ENCODE data around the gene LKAAEAR1.

LKAAEAR1 gene

DNA sequence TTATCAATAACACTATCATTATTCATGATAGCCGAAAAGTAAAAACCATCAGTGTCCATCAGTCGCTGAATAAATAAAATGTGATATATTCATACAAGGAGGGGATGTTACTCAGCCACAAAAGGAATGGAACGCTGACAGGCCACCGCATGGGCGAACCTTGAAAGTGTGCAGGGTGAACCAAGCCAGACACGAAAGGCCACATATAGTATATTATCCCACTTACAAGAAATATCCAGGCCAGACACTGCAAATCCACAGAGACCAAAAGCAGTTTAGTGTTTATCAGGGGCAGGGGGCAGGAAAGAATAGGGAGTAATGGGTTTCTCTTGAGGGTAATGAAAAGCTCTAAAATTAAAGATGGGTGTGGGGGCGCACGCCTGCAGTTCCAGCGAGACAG, 40.4 kb downstream of the LKAAEAR1 start:
- TF ChIP-seq, protein P1, sequence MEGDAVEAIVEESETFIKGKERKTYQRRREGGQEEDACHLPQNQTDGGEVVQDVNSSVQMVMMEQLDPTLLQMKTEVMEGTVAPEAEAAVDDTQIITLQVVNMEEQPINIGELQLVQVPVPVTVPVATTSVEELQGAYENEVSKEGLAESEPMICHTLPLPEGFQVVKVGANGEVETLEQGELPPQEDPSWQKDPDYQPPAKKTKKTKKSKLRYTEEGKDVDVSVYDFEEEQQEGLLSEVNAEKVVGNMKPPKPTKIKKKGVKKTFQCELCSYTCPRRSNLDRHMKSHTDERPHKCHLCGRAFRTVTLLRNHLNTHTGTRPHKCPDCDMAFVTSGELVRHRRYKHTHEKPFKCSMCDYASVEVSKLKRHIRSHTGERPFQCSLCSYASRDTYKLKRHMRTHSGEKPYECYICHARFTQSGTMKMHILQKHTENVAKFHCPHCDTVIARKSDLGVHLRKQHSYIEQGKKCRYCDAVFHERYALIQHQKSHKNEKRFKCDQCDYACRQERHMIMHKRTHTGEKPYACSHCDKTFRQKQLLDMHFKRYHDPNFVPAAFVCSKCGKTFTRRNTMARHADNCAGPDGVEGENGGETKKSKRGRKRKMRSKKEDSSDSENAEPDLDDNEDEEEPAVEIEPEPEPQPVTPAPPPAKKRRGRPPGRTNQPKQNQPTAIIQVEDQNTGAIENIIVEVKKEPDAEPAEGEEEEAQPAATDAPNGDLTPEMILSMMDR (conservative IDR thresholded peaks at IDR 0.05; ENCODE audit: control insufficient read depth, insufficient read depth, low read depth, low read length), result no peak
- DNase-seq (ENCODE audit: low read depth), result no peak
- no peak overlapping the region for H3K4me3 ChIP-seq (ENCODE audit: control insufficient read depth, low read depth, low read length)

DNA sequence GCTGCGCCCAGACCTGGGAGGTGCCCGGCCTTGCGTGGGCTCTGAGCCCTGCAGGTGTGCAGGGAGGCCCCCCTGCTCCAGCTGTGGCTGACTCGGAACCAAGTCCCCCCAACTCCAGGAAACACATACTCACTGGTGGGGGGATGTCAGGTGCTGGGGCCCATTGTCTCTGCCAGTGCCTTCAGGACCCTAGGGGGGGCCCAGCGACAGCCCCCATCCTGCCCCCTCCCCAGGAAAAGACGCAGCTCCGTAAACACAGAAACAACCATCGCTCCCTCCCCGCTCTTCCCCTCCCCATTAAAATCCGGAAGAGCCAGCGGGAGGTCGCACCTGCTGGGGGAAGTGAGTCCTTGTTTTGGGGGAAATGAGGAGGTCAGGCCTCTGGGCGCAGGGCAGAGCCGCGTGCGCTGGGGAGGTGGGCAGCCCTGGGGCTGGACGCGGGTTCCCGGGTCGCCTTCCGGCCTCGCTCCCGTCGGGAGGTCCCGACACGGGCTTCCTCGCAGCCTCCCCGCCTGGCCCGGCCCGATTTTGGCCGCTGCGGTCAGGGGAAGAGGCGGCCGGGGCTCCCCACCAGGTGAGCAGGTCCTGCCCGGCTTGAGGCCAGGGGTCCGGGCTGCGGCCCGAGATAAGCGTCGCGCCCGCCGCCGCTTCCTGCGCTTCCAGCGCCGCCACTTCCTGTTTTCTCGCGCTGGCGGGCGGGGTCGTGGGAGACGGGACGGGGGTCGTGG, 42.0 kb downstream of the LKAAEAR1 start:
- DNase-seq (ENCODE audit: low read depth), result no peak
- peak overlapping the region; percentile 3 for H3K4me3 ChIP-seq (ENCODE audit: control insufficient read depth, low read depth, low read length)
- TF ChIP-seq, protein P1 (conservative IDR thresholded peaks at IDR 0.05; ENCODE audit: control insufficient read depth, insufficient read depth, low read depth, low read length), result no peak

DNA sequence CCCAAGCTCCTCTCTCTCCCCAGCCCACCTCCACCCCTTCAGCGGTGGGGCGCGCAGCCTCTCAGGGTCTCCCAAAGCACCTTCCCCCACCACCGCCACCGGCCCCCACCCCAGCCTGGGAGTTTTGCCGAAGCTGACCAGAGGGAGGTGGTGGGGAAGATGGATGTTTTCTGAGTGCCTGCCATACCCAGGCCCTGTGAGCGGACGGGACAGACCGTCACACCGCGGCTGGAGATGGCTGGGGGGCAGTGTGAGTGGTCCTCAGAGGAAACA, 42.5 kb downstream of the LKAAEAR1 start:
- TF ChIP-seq, protein P1 (conservative IDR thresholded peaks at IDR 0.05; ENCODE audit: control insufficient read depth, insufficient read depth, low read depth, low read length), result no peak
- no peak for DNase-seq (ENCODE audit: low read depth)
- no peak overlapping the region for H3K4me3 ChIP-seq (ENCODE audit: control insufficient read depth, low read depth, low read length)

DNA sequence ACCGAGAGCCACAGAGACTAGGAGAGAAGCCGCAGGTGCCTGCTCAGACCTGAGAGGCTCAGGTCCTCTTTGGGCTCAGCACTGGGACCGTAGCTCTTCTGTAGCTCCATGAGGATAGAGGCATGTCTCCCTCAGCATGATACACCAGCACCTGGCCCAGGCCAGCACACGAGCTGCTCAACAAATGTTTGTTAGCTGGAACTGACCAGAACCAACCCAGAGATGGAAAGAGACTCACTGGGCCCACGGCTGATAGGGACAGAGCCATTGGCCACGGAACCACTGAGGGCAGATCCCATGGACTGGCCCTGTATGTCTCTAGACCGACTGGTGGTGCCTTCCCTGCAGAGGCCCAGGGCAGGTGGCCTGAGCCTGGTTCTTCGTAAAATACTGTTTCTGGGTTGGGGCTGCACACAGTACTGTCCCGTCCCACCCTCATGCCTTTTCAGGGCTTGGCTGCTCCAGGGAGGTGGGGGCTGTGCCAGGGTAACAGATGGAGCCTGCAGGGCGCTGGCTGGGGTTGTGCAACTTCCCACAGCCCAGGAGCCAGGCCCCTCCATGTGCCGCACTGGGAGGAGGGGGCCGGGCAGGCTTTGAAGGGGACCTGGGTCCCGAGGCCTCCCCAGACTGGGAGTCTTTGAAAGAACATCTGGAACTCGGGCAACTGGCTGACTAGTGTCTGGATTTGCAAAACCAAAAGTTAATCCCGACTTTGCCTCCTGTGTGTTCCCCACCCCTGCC, 43.0 kb downstream of the LKAAEAR1 start:
- no peak overlapping the region for H3K4me3 ChIP-seq (ENCODE audit: control insufficient read depth, low read depth, low read length)
- DNase-seq (ENCODE audit: low read depth), result no peak
- TF ChIP-seq, protein P1 (conservative IDR thresholded peaks at IDR 0.05; ENCODE audit: control insufficient read depth, insufficient read depth, low read depth, low read length), result no peak

DNA sequence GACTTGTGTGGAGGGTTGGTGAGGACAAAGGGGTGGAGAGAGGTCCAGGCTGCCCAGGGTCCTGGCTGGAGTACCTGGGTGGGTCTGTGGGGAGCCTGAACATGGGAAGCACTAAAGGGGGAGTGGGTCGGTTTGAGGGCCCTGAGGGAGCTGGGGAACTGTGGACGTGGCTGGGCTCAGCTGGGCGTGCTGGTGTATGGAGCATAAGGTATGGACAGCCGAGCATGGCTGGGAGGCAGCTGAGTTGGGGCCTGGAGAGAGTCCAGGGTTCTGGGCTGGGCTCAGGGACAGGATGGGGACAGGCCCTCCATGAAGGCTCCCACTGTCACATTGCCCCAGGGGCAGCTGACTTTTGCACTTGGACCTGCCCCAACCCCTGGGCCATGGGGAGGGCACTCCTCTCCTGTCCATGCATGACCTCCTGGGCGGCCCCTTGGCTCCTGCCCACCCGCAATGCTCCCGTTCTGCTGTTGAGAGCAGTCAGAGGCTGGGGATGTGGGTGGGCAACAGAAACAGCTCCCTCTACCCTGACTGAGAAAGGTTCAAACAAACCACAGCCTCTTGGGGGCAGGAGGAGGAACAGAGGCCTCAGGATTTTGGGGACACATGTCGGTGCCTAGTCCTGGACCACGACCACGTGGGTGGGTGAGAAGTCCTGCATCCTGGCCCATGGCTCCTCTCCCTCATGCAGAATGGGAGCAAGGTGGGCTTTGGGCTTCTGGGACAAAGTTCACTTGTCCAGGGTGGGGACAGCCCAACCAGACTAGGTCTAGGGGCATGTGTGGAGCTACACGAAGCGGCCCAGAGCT, 43.8 kb downstream of the LKAAEAR1 start:
- no peak overlapping the region for H3K4me3 ChIP-seq (ENCODE audit: control insufficient read depth, low read depth, low read length)
- DNase-seq (ENCODE audit: low read depth), result no peak
- TF ChIP-seq, protein P1 (conservative IDR thresholded peaks at IDR 0.05; ENCODE audit: control insufficient read depth, insufficient read depth, low read depth, low read length), result no peak

DNA sequence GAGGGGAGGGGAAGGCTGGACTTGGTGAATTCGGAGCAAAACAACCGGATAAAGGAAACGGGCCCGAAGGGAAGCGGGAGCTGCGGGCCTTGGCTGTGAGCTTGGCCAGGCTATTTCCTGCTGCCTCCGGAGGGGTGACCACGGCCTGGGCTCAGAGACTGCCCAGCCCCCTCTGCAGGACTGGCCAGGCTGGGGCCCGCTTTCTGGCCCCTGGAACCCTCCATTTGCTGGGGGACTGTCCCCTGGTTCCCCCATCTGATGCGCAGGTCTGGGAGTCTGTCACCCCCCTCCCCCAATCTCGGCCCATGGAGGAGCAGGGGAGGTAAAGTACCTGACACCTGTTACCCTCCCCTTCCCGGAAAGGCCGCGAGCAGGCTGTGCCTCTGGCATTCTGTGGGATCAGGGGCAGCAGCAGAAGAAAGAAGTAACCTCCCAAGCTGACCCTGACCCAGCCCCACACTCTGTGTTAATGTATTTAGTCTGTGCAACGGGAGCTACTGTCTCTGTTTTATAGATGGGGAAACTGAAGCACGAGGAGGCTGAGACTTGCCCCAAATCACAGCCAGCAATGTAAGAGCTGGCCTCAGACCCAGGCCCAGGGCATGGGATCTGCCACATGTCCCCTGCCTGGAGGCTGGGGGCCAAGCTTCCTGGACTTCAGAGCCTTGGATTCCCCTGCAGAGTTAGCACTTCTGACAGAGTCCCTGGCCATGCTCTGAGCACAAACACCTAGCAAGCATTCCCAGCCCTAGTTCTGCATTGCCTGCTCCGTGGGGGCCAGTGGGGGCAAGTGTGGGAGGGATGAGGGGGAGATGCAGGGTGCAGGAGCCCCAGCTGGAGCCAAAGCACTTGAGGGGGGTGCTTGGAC, 44.7 kb downstream of the LKAAEAR1 start:
- no peak for DNase-seq (ENCODE audit: low read depth)
- TF ChIP-seq, protein P1 (conservative IDR thresholded peaks at IDR 0.05; ENCODE audit: control insufficient read depth, insufficient read depth, low read depth, low read length), result no peak
- no peak overlapping the region for H3K4me3 ChIP-seq (ENCODE audit: control insufficient read depth, low read depth, low read length)
